HG02571 (cell line): ENCODE results near the gene WNT3A.

Experiments
- ATAC-seq: cut with Tn5 transposase; IDR thresholded peaks from one replicate; pipeline ENCODE4 v1.9.1; 2021; ENCODE audit warnings: mild to moderate bottlenecking, moderate library complexity; ENCODE audit not compliant: unreplicated experiment

The WNT3A gene

GRCh38 chr1:228047183-228047466 is 40.3 kb downstream of the WNT3A start:
- ATAC-seq: no peak

DNA sequence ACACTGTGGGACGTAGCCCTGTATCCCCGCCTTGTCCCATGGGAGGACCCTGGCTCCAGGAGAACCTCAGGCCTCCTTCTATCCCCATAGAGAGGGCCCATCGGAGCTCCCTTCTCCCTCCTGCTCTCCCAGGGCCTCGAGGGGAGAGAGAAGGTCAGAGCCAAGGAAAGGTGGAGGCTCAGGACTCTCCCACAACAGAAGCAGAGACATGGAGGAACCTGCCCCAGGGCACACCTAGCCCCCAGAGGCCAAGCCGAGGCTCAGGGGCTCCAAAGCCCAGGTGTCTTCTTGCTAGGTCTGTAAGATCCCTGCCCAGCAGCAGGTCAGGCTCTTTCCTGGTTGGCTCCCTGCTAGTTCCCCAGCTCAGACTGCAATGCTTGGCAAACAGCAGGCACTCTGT is 41.3 kb downstream of the WNT3A start:
- no peak for ATAC-seq

DNA sequence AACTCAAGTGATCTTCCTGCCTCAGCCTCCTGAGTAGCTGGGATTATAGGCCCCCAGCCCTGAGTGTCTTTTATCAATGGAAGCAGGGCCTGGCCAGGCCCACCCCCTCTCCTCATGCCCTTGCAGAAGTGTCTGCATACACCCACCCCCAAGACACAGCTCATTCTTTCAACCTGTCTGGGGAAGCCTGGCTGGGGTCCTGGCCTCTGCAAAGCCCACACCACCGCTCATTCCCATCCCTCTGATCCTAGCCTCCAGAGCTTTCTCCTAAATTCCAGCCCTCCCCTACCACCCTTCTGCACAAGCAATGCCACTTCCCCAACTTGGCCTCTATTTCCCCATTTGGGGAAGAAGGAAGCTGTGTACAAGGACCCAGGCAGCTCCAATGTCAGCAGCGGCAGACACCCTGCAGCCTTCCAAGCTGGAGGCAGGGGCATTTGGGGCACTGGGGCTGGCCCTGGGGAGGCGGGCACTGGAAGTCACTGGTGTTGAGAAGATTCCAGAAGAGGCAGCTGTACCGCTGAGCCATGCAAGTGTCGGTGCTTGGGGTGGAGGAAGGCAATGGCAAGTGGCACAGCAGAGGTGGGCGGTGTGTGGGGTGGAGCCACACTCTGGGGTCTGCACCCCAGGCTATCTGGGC is 42.0 kb downstream of the WNT3A start:
- no peak for ATAC-seq

DNA sequence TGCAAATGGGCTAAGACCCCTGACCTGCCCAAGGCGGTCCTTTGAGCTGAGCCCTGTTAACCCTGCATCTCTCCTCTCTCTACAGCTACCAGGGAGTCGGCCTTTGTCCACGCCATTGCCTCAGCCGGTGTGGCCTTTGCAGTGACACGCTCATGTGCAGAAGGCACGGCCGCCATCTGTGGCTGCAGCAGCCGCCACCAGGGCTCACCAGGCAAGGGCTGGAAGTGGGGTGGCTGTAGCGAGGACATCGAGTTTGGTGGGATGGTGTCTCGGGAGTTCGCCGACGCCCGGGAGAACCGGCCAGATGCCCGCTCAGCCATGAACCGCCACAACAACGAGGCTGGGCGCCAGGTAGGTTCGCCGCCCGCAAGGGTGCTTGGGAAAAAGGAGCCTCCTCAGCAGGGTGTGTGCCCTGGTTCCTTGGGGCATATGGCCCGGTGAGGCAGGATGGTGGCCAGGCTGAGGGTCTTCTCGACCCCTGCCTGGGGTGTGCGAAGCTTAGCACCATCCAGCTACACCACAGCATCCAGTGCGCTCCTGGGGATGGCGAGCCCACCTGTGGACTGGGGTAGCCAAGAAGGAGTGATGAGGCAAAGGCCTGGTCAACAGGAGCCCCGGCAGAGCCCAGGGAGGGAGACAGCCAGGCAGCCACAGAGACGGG is 43.9 kb downstream of the WNT3A start:
- no peak for ATAC-seq

- ATAC-seq: no peak
These were observed 51.6 kb downstream of the WNT3A start for GRCh38 chr1:228058172-228058948.

DNA sequence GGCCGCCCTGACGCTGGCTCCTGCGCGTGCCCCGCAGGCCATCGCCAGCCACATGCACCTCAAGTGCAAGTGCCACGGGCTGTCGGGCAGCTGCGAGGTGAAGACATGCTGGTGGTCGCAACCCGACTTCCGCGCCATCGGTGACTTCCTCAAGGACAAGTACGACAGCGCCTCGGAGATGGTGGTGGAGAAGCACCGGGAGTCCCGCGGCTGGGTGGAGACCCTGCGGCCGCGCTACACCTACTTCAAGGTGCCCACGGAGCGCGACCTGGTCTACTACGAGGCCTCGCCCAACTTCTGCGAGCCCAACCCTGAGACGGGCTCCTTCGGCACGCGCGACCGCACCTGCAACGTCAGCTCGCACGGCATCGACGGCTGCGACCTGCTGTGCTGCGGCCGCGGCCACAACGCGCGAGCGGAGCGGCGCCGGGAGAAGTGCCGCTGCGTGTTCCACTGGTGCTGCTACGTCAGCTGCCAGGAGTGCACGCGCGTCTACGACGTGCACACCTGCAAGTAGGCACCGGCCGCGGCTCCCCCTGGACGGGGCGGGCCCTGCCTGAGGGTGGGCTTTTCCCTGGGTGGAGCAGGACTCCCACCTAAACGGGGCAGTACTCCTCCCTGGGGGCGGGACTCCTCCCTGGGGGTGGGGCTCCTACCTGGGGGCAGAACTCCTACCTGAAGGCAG is 52.3 kb downstream of the WNT3A start:
- ATAC-seq: no peak

GRCh38 chr1:228059634-228060457 is 53.0 kb downstream of the WNT3A start:
- ATAC-seq: no peak

DNA sequence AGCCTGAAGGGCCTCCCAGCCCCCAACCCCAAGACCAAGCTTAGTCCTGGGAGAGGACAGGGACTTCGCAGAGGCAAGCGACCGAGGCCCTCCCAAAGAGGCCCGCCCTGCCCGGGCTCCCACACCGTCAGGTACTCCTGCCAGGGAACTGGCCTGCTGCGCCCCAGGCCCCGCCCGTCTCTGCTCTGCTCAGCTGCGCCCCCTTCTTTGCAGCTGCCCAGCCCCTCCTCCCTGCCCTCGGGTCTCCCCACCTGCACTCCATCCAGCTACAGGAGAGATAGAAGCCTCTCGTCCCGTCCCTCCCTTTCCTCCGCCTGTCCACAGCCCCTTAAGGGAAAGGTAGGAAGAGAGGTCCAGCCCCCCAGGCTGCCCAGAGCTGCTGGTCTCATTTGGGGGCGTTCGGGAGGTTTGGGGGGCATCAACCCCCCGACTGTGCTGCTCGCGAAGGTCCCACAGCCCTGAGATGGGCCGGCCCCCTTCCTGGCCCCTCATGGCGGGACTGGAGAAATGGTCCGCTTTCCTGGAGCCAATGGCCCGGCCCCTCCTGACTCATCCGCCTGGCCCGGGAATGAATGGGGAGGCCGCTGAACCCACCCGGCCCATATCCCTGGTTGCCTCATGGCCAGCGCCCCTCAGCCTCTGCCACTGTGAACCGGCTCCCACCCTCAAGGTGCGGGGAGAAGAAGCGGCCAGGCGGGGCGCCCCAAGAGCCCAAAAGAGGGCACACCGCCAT is 53.8 kb downstream of the WNT3A start:
- no peak for ATAC-seq

DNA sequence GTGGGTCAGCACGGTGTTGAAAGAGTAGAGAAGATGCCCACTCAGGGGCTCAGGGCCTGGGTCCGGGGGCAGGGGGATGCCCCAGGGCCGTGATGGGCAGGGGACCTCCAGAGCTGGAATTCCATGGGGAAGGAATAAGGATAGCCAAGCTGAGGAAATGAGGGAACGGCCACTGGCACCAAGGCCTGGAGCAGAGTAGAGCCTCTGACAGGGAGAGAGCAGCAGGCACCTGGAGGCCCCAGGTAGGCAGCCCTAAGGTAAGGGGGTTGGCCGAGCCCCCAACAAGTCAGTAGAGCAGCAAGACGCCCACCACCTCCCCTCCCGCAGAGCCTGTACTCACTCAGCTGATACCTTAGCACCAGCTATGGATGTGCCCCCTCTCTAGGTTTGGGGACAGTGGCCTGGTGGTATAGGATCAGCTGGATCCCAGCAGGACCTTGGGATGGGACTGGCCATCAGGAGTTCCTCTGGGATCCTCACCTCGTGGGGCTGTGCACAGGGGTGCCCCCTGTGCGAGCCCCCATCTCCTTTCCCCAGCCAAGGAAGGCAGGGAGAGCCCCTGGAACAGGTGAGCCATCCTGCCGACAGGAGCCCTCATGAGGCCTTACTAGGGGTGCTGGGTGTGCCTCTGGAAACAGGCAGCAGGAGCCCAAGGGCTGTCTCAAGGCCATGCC is 54.8 kb downstream of the WNT3A start:
- ATAC-seq: no peak

DNA sequence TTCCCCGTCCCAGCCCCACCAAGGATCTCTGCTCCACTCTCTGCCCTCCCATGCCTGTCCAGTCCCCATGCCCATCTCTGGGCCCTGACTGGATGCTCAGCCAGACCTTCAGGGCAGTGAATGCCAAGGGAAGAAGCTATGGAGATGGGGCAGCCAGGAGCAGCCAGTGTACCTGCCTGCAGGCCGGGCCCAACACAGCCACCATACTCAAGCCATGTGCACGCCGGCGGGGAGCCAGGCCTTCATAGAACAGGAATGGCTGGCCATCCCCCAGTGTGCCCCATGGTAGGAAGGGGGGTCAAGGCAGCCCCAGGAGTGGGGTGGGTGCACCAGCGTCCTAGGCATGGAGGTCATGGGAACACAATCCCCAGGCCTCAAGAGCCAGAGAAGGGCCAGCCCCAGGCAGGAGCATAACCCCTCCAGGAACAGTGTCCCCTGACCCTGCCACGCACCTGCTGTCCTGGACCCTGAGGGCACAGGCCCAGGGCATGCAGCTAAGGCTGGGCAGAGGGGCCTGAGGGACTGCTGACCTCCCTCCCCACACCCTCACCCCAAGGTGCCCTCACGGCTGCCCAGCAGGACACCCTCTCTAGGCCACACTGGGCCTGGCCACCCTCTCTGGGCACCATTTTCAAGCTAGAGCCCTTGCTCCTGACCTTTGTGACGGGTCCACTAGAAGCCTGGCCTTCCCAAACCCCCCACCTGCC is 55.4 kb downstream of the WNT3A start:
- no peak for ATAC-seq

- no peak for ATAC-seq
These were observed 56.0 kb downstream of the WNT3A start for GRCh38 chr1:228062812-228063211.

DNA sequence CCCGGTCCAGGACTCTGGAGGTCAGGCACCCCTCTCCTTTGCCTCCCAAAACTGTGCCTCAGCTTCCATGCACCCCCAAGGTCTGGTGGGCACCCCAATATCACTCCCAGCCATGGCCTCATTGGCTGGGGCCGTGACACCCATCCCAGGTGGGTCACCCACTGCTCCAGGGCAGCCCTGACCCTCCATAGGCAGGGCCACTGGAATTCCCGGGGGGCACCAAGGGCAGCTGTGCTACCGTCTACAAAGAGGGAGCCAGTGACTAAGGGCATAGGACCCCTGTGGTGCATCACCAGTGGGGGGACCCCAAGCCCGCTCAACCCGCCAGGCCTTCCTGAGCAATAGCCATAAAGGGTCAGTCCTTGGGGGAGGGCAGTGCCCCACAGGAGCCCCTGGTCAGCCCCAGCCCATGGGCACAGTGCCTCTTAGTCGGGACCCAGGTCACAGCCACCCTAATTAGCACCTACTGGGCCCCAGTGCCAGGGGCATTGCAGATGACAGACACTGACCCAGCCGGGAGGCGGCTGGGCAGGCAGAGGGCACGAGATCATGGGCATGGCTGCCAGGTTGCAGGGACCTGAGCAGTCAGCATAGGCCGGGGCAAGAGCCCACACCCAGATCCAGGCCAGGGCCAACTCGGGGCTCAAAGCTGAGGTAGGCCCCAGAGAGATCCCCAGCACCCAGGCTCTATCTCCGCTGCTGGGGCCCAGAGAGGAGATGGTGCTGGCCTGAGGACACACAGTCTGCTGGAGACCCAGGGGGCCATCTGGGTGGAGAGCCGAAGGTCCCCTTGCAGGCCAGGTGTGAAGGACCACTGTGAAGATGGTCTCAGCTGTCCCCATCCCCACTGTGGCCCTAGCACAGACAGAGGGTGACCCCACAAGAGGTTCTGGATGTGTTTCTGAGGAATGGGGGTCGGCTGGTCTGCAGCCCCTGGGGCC is 56.7 kb downstream of the WNT3A start:
- ATAC-seq: no peak

DNA sequence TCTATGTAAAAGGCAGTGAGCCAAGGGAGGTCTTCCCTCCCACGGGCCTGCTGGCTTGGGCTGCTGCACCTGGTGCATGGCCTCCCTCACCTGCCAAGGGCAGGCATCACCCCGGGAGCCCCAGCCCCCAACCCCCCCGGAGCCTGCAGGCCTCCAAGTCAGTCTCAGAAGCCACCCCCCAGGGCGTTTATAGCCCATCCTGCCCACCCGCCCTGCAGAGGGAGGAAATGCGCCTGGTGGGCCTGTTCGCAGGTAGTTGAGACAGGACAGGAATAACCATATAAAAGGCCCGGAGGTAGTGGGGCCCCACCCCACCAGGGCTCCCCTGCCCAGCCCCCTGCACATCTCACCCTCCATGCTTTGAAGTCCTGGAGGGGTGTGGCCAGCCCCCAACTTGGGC is 57.5 kb downstream of the WNT3A start:
- ATAC-seq: no peak

DNA sequence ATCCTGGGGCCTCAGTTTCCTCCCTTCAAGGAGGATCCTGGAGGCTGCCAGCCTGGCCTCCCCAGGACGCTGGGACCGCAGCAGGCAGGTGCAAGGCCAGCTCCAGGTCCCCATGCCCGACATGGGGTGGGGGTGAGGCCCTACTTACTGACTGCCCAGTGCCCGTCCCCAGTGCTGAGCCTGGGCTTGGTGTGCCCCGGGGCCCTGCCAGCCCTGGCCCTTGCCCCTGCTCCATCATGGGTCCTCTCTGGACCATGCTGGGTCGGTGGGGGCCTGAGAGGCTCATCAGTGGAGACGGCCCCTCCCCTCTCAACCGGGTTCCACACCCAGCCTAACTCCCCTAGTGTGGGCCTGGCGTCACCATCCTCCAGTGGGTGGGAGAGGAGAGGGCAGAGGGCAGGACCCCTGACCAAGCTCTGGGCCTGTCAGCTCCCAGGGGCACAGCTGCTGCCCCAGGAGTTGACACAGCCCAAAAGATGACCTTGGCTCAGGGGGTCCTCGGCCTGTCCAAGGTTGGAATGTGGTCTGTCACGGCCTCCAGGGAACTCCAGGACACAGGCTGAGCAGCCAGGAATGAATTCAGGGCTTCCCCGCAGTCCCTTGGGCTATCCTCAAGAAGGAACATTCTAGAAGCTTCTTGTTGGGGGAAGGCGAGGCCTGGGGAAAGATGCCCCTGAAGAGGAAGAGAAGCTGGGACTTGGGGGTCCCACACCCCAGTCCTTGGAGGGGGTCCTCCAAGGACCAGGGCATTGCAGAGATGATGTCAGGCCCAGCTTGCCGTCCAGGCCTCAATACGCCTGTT is 58.1 kb downstream of the WNT3A start:
- no peak for ATAC-seq

- ATAC-seq: no peak
These were observed 58.9 kb downstream of the WNT3A start for GRCh38 chr1:228065543-228066347.

DNA sequence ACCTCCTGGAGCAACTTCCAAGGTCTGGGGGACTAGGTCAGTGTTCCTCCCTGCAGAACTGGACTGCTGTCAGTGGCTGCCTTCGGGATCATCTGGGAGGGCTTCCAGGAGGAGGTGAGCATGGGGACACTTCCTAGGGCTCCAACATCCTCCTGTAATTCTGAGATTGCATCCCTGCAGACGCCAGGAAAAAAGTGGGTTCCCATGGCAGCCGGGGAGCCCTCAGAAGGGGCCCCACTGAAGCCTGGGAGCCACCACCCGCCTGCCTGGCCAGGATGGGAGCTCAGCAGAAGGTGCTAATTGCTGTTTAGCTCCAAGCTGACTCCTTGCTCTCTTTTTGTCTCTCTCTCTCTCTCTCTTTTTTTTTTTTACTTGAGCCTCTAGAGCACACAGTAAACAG is 59.6 kb downstream of the WNT3A start:
- ATAC-seq: no peak
